ENCODE measurements around the gene ZBTB32.

DNA sequence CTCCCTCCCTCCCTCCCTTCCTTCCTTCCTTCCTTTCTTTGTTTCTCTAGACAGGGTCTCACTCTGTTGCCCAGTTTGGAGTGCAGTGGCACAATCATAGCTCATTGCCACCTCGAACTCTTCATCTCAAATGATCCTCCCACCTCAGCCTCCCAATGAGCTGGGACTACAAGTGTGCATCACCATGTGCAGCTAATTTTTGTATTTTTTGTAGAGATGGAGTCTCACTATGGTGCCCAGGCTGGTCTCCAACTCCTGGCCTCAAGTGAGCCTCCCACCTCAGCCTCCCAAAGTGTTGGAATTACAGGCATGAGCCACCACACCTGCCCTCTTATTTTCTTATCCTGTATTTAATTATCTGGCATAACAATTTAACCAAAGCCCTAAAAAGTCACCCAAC, 33.7 kb upstream of the ZBTB32 start:
- TF ChIP-seq, protein P1, sequence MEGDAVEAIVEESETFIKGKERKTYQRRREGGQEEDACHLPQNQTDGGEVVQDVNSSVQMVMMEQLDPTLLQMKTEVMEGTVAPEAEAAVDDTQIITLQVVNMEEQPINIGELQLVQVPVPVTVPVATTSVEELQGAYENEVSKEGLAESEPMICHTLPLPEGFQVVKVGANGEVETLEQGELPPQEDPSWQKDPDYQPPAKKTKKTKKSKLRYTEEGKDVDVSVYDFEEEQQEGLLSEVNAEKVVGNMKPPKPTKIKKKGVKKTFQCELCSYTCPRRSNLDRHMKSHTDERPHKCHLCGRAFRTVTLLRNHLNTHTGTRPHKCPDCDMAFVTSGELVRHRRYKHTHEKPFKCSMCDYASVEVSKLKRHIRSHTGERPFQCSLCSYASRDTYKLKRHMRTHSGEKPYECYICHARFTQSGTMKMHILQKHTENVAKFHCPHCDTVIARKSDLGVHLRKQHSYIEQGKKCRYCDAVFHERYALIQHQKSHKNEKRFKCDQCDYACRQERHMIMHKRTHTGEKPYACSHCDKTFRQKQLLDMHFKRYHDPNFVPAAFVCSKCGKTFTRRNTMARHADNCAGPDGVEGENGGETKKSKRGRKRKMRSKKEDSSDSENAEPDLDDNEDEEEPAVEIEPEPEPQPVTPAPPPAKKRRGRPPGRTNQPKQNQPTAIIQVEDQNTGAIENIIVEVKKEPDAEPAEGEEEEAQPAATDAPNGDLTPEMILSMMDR (IDR thresholded peaks at IDR 0.05) = no peak
- TF ChIP-seq POLR2AphosphoS5 (IDR thresholded peaks at IDR 0.05; ENCODE audit: low read depth, low read length) (no peak), REST (IDR thresholded peaks at IDR 0.05; ENCODE audit: insufficient read depth in 1 of 2, low read depth in 2 of 2, low read length in 1 of 2) (no peak), TCF7L2 (IDR thresholded peaks at IDR 0.05; ENCODE audit: low read depth, low read length) (no peak)
